GM18861 (cell line): Measurements from ENCODE around the gene IRX4.
"Not testable (repeated sequence)": the region's sequence is repeated elsewhere in the genome, so short reads cannot be mapped to it uniquely, and the experiment has no call there.

Source experiments
- ATAC-seq: cut with Tn5 transposase; IDR thresholded peaks from one replicate; pipeline ENCODE4 v1.9.1; 2021; ENCODE audit not compliant: unreplicated experiment

Gene IRX4

GRCh38 chr5:1860949-1861348 lies 21.8 kb downstream of the IRX4 start:
- no peak for ATAC-seq

- no peak for ATAC-seq
These were observed 22.6 kb downstream of the IRX4 start for GRCh38 chr5:1860021-1860610.

- no peak for ATAC-seq
These were observed 23.6 kb downstream of the IRX4 start for GRCh38 chr5:1859099-1859498.

- no peak for ATAC-seq
These were observed 24.3 kb downstream of the IRX4 start for GRCh38 chr5:1858436-1858835.

GRCh38 chr5:1857256-1857600 lies 25.5 kb downstream of the IRX4 start:
- ATAC-seq: no peak

GRCh38 chr5:1856596-1857255 lies 26.0 kb downstream of the IRX4 start:
- ATAC-seq: no peak

- no peak for ATAC-seq
These were observed 27.1 kb downstream of the IRX4 start for GRCh38 chr5:1855596-1855995.

GRCh38 chr5:1855075-1855474 lies 27.6 kb downstream of the IRX4 start:
- no peak for ATAC-seq

- ATAC-seq: no peak
These were observed 29.2 kb downstream of the IRX4 start for GRCh38 chr5:1853531-1853930.

GRCh38 chr5:1852324-1852947 lies 30.3 kb downstream of the IRX4 start:
- ATAC-seq: no peak

GRCh38 chr5:1851290-1851934 lies 31.3 kb downstream of the IRX4 start:
- no peak for ATAC-seq

GRCh38 chr5:1850324-1851154 lies 32.2 kb downstream of the IRX4 start:
- no peak for ATAC-seq

GRCh38 chr5:1847611-1848010 lies 35.1 kb downstream of the IRX4 start:
- no peak for ATAC-seq

- no peak for ATAC-seq
These were observed 35.7 kb downstream of the IRX4 start for GRCh38 chr5:1847056-1847455.

GRCh38 chr5:1846583-1846982 lies 36.1 kb downstream of the IRX4 start:
- ATAC-seq: no peak

- no peak for ATAC-seq
These were observed 37.0 kb downstream of the IRX4 start for GRCh38 chr5:1845696-1846095.

GRCh38 chr5:1844708-1845436 lies 37.9 kb downstream of the IRX4 start:
- no peak for ATAC-seq

GRCh38 chr5:1843761-1844160 lies 39.0 kb downstream of the IRX4 start:
- not testable (repeated sequence) for ATAC-seq

- ATAC-seq: no peak
These were observed 40.5 kb downstream of the IRX4 start for GRCh38 chr5:1842004-1842819.
